HepG2 (cell line): ENCODE measurements around the gene SEZ6. TPM values are rescaled to one million over a fixed set of nuclear protein-coding genes. Genes with fewer than 3 reads are reported as not detected.

ENCODE experiments used
- ATAC-seq: fragments of 200-7000 bp; cut with Tn5 transposase; 3 replicates; pipeline ENCODE4 v1.9.1; 2020; ENCODE audit warnings: mild to moderate bottlenecking, moderate library complexity
- BruUV-seq: library from RNA; stranded (reverse); fragments of 400-500 nt; replicated peaks from 2 replicates; lab custom pipeline; 2021; lab: Mats Ljungman, UMichigan
- CTCF ChIA-PET: fragments of 300-600 bp; formaldehyde crosslinking; extraction: SDS; loops from one replicate; lab custom pipeline; 2021; ENCODE audit warnings: low total read pairs, inconsistent platforms, low intra/inter-chr PET ratio; lab: Yijun Ruan, JAX
- POLR2A ChIA-PET: fragments of 350-600 bp; sonication (Branson Sonifier 250); formaldehyde crosslinking; loops from one replicate; lab custom pipeline; 2020; ENCODE audit warnings: antibody characterized with exemption, inconsistent platforms; lab: Yijun Ruan, JAX
- DNase-seq: peaks from one replicate; pipeline ENCODE4 v3.0.0-alpha.2; 2015; ENCODE audit warnings: low spot score
- FAIRE-seq: peaks from 3 replicates; lab custom pipeline; 2011; peaks lifted over from hg19 to GRCh38; lab: Jason Lieb, UNC
- H2AFZ ChIP-seq: one replicate; pipeline ENCODE4 v1.6.1; 2011; ENCODE audit warnings: low read length, inconsistent platforms
- H3K27ac ChIP-seq: fragments of 300-600 bp; 3 replicates; pipeline ENCODE4 v1.8.0; 2011; ENCODE audit warnings: mixed run types, mild to moderate bottlenecking, mixed read lengths, low read length, inconsistent platforms; ENCODE audit not compliant: insufficient read depth; ENCODE audit errors: extremely low read length
- H3K27me3 ChIP-seq, 2 experiments: fragments of 200-600 bp in 1 of 2; 2 replicates in 1 of 2; 3 replicates in 1 of 2; pipeline versions ENCODE4 v1.6.0 to v1.8.0; 2011; ENCODE audit warnings: low read length in 2 of 2, mild to moderate bottlenecking in 2 of 2, moderate library complexity in 2 of 2, inconsistent platforms in 1 of 2; ENCODE audit not compliant: insufficient read depth in 2 of 2, control insufficient read depth in 1 of 2
- H3K36me3 ChIP-seq, 2 experiments: fragments of 200-600 bp in 1 of 2; replicated peaks in 1 of 2; 2 replicates in 1 of 2; 3 replicates in 1 of 2; pipeline versions ENCODE4 v1.5.1 to v1.8.0; 2011; ENCODE audit warnings: low read length in 2 of 2, inconsistent platforms in 1 of 2; ENCODE audit not compliant: insufficient read depth in 2 of 2, control insufficient read depth in 1 of 2
- H3K4me1 ChIP-seq: 2 replicates; pipeline ENCODE4 v1.5.1; 2012; ENCODE audit warnings: low read length, inconsistent platforms; ENCODE audit not compliant: insufficient read depth
- H3K4me2 ChIP-seq: 2 replicates; pipeline ENCODE4 v1.6.0; 2011; ENCODE audit warnings: low read depth, low read length, inconsistent platforms
- H3K4me3 ChIP-seq, 3 experiments: fragments of 200-600 bp in 1 of 3; sonication (generic), shearing (Covaris generic) in 1 of 3; replicated peaks in 1 of 3; 2 replicates each; pipeline ENCODE4 v1.5.1; 2011 to 2016; ENCODE audit warnings: low read length in 3 of 3, inconsistent platforms in 2 of 3, low read depth in 2 of 3, mild to moderate bottlenecking in 2 of 3, control low read depth in 1 of 3, mixed read lengths in 1 of 3; ENCODE audit not compliant: insufficient read depth in 1 of 3
- H3K79me2 ChIP-seq: one replicate; pipeline ENCODE4 v1.6.1; 2011; ENCODE audit warnings: low read length, inconsistent platforms; ENCODE audit not compliant: insufficient read depth
- H3K9ac ChIP-seq: 2 replicates; pipeline ENCODE4 v1.6.0; 2011; ENCODE audit warnings: mild to moderate bottlenecking, low read depth, low read length, inconsistent platforms; ENCODE audit not compliant: insufficient read depth
- H3K9me3 ChIP-seq: 2 replicates; pipeline ENCODE4 v1.5.1; 2012; ENCODE audit warnings: mild to moderate bottlenecking, low read length
- H4K20me1 ChIP-seq: 2 replicates; pipeline ENCODE4 v1.6.0; 2011; ENCODE audit warnings: inconsistent platforms, mild to moderate bottlenecking, low read length, moderate library complexity; ENCODE audit not compliant: insufficient read depth
- ATF6 ChIP-seq: sonication (generic); formaldehyde crosslinking; conservative IDR thresholded peaks from 2 replicates; pipeline ENCODE4 v1.4.0; 2020; ENCODE audit warnings: missing genetic modification reagents
- FOXM1 ChIP-seq: sonication (generic); formaldehyde crosslinking; IDR thresholded peaks from 2 replicates; pipeline ENCODE4 v1.5.0; 2020; ENCODE audit warnings: missing genetic modification reagents
- KDM5A ChIP-seq: fragments of 200-600 bp; sonication (generic); IDR thresholded peaks from 2 replicates; pipeline ENCODE4 v1.7.0; 2018; ENCODE audit warnings: antibody characterized with exemption, mild to moderate bottlenecking, low read length, borderline replicate concordance
- SRSF9 ChIP-seq: fragments of 200-400 bp; formaldehyde crosslinking; IDR thresholded peaks from 2 replicates; pipeline ENCODE4 v1.6.1; 2018; ENCODE audit warnings: borderline replicate concordance, mild to moderate bottlenecking, low read depth, low read length; ENCODE audit not compliant: insufficient read depth, poor library complexity, severe bottlenecking
- XBP1 ChIP-seq: sonication (generic); formaldehyde crosslinking; IDR thresholded peaks from 2 replicates; pipeline ENCODE4 v1.5.0; 2020; ENCODE audit warnings: missing genetic modification reagents
- ZFY ChIP-seq: sonication (generic); formaldehyde crosslinking; IDR thresholded peaks from 2 replicates; pipeline ENCODE4 v1.4.0; 2020; ENCODE audit warnings: missing genetic modification reagents
- ZNF562 ChIP-seq: sonication (generic); formaldehyde crosslinking; IDR thresholded peaks from 2 replicates; pipeline ENCODE4 v1.8.0; 2022; ENCODE audit warnings: missing genetic modification reagents, borderline replicate concordance
- ZNF720 ChIP-seq: sonication (generic); formaldehyde crosslinking; IDR thresholded peaks from 2 replicates; pipeline ENCODE4 v1.4.0; 2020; ENCODE audit warnings: missing genetic modification reagents
- ZNF746 ChIP-seq: sonication (generic); formaldehyde crosslinking; IDR thresholded peaks from 2 replicates; pipeline ENCODE4 v1.8.0; 2022; ENCODE audit warnings: mild to moderate bottlenecking, missing genetic modification reagents
- ZNF816 ChIP-seq: sonication (generic); formaldehyde crosslinking; IDR thresholded peaks from 2 replicates; pipeline ENCODE4 v1.8.0; 2022; ENCODE audit warnings: missing genetic modification reagents, mild to moderate bottlenecking, borderline replicate concordance
- ZNF841 ChIP-seq: sonication (generic); formaldehyde crosslinking; IDR thresholded peaks from 2 replicates; pipeline ENCODE4 v1.8.1; 2023; ENCODE audit warnings: missing genetic modification reagents, borderline replicate concordance
- WGBS: methylation state at CpG from one replicate; pipeline ENCODE4 v1.1.6; 2017; ENCODE audit warnings: low lambda C conversion rate; 5-methylcytosine and 5-hydroxymethylcytosine counted together
- in situ Hi-C: cut with HindIII; loops from 2 replicates; pipeline ENCODE4 v1.10.0; 2017; ENCODE audit warnings: low pct_unique_long_range_greater_than_20kb; ENCODE audit not compliant: extremely low pct_ligation_motif_present
- intact Hi-C: fragments of 100-400 bp; cut with micrococcal nuclease; formaldehyde crosslinking; loops from one replicate; pipeline ENCODE4 v1.10.0; 2022; ENCODE audit not compliant: unreplicated experiment
- polyA plus RNA-seq, 8 experiments: library from polyadenylated mRNA; depleted of rRNA in 3 of 8; stranded (reverse) in 7 of 8; unstranded in 1 of 8; fragments of >200 nt; fragmentation: Illumina TruSeq in 4 of 8; extraction: Trizol in 4 of 8; gene quantifications; 2 replicates each; pipeline versions ENCODE4 v1.2.1 to v1.2.3, GENCODE V29; 2011 to 2016; ENCODE audit warnings: low read depth in 4 of 8, missing spikeins in 1 of 8, mixed read lengths in 1 of 8; ENCODE audit not compliant: insufficient read depth in 1 of 8
- total RNA-seq, 5 experiments: library from RNA; depleted of rRNA; stranded (reverse); fragments of >200 nt; fragmentation: Illumina TruSeq; extraction: Trizol; gene quantifications; 2 replicates each; pipeline ENCODE4 v1.2.3, GENCODE V29; 2016; ENCODE audit warnings: low read depth in 1 of 5

The SEZ6 gene
- total and polyA plus RNA-seq, 2 of the 13 experiments (the other 11 are each of a cell fraction or from before 2014, with no cell fraction given): not detected

- Histone ChIP-seq H3K4me3 (no peak overlapping the region), H3K9me3 (no peaks in the 10 kb centered on the region), H3K79me2 (no peaks in the 10 kb centered on the region), H3K27ac (peak overlapping the region; percentile 14), H3K27me3 (no peaks in the 10 kb centered on the region), H2AFZ (no peak overlapping the region), H4K20me1 (peaks cover 4% of the 10 kb centered on the region; the same call in 1 of the 2 replicates), H3K4me1 (peaks cover 53% of the 10 kb centered on the region), H3K36me3 (peaks cover 41 to 85% of the 10 kb centered on the region in 2 experiments), H3K9ac (no peak overlapping the region), H3K4me2 (no peak overlapping the region)
- intact Hi-C loops (no loop called here), in situ Hi-C loops (loop anchor here (5.0 kb wide), 1 partner anchor 34 kb away; no protein-coding TSS in a partner anchor)
- ATAC-seq: no peak
- BruUV-seq: no TSS peak
- no peak for FAIRE-seq
- ChIA-PET POLR2A (interaction anchor here (1.0 kb wide), 1 partner anchor 11 kb away, joined by 3 read pairs; no protein-coding TSS in a partner anchor), CTCF (interaction anchor here (1.1 kb wide), 1 partner anchor 10 kb away, joined by 4 read pairs; the partner anchor contains the start of gene DHRS13)
- 93% methylated on average over 3 of the region's 6 CpGs for WGBS
- TF ChIP-seq ZFY (CRISPR knock-in tag) (no peak), ZNF720 (CRISPR knock-in tag) (no peak), KDM5A (no peak), ZNF841 (CRISPR knock-in tag) (no peak), FOXM1 (CRISPR knock-in tag) (no peak), XBP1 (no peak), ZNF816 (CRISPR knock-in tag) (no peak), ZNF746 (CRISPR knock-in tag) (no peak), ZNF562 (no peak), ATF6 (no peak), SRSF9 (no peak)
- DNase-seq: no peak
Observed at GRCh38 chr17:28912938-28913333, 92.9 kb downstream of the SEZ6 start.
